ENCODE results near the gene AQP12B. TPM values are rescaled to one million over a fixed set of nuclear protein-coding genes. Genes with fewer than 3 reads are reported as not detected.

Gene AQP12B
- total and polyA plus RNA-seq, 2 of the 8 experiments (the other 6 are each of a cell fraction or from before 2014, with no cell fraction given): not detected

DNA sequence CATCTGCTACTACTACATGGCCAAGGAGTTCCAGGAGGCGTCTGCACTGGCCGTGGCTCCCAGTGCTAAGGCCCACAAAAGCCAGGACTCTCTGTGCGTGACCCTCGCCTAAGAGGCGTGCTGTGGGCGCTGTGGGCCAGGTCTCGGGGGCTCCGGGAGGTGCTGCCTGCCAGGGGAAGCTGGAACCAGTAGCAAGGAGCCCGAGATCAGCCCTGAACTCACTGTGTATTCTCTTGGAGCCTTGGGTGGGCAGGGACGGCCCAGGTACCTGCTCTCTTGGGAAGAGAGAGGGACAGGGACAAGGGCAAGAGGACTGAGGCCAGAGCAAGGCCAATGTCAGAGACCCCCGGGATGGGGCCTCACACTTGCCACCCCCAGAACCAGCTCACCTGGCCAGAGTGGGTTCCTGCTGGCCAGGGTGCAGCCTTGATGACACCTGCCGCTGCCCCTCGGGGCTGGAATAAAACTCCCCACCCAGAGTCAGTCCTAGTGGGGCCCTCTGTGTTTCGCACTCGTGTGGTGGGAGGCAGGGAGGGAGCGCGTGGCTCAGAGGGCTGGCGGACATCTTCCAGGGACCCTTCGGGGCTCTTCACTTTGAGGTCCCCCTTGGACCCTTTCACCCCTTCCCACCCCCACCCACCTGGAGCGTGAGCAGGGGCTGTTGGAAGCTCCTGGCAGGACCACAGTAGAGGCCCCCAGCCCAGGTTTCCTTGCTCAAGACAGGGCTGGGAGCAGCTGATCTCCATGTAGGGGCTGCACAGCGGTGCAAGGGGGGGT, 51.7 kb downstream of the AQP12B start:
- Histone ChIP-seq H3K4me3 (ENCODE audit: extremely low read depth in 1 of 4, insufficient read depth in 2 of 4, low read depth in 3 of 4, low read length in 4 of 4) (no peak overlapping the region), H2BK20ac (ENCODE audit: low read length) (no peak overlapping the region), H4K5ac (ENCODE audit: insufficient read length, low read depth, low read length) (no peak overlapping the region), H3K9me3 (ENCODE audit: insufficient read depth in 2 of 2, low read depth in 1 of 2, low read length in 1 of 2) (peaks cover 32 to 51% of the 10 kb centered on the region in 2 experiments), H3K4me2 (ENCODE audit: insufficient read depth in 1 of 2, low read depth in 2 of 2, low read length in 2 of 2) (no peak overlapping the region), H2BK15ac (ENCODE audit: low read length) (no peak overlapping the region), H3K9ac (replicated peaks in 1 of 4; ENCODE audit: extremely low read depth in 1 of 4, low read depth in 3 of 4, low read length in 3 of 4) (no peak overlapping the region), H3K56ac (replicated peaks; ENCODE audit: insufficient read length, low read depth, low read length) (no peak overlapping the region), H4K20me1 (replicated peaks in 1 of 2; ENCODE audit: control insufficient read depth in 1 of 2, insufficient read depth in 2 of 2, low read length in 2 of 2) (no peaks in the 10 kb centered on the region), H3K27me3 (replicated peaks in 1 of 4; ENCODE audit: control insufficient read depth in 3 of 4, extremely low read depth in 1 of 4, insufficient read depth in 3 of 4, low read length in 3 of 4) (no peaks in the 10 kb centered on the region), H3K23me2 (ENCODE audit: low read depth, low read length) (no peaks in the 10 kb centered on the region), H4K8ac (ENCODE audit: extremely low read depth, insufficient read depth, low read length) (no peak overlapping the region; the same call in 1 of the 2 replicates), H3K14ac (ENCODE audit: insufficient read length) (no peak overlapping the region), H2AFZ (ENCODE audit: low read length) (no peak overlapping the region), H3K18ac (ENCODE audit: extremely low read depth, low read length) (no peak overlapping the region), H3K4me1 (replicated peaks in 1 of 4; ENCODE audit: control insufficient read depth in 3 of 4, insufficient read depth in 4 of 4, low read length in 3 of 4) (no peaks in the 10 kb centered on the region; a peak in 1 of 7 replicates), H2BK5ac (ENCODE audit: low read depth, low read length) (no peak overlapping the region), H3K23ac (ENCODE audit: insufficient read length) (no peak overlapping the region), H4K91ac (replicated peaks; ENCODE audit: insufficient read length, low read length) (no peak overlapping the region), H2BK120ac (replicated peaks; ENCODE audit: low read depth, low read length) (no peak overlapping the region), H2AK5ac (ENCODE audit: low read depth, low read length) (no peak overlapping the region), H3K79me1 (ENCODE audit: low read depth, low read length) (no peaks in the 10 kb centered on the region), H3K79me2 (ENCODE audit: control insufficient read depth in 1 of 2, insufficient read depth in 2 of 2, low read length in 2 of 2) (no peaks in the 10 kb centered on the region), H3K4ac (replicated peaks; ENCODE audit: insufficient read length, low read depth, low read length) (no peak overlapping the region), H3K27ac (ENCODE audit: low read depth, low read length) (no peak overlapping the region), H2BK12ac (ENCODE audit: low read depth, low read length) (no peak overlapping the region), H3K36me3 (ENCODE audit: control insufficient read depth in 2 of 4, insufficient read depth in 4 of 4, low read length in 3 of 4) (no peaks in the 10 kb centered on the region)
- CTCF ChIA-PET (ENCODE audit: partially characterized antibody): interaction anchor here (1.1 kb wide), 1 partner anchor 117 kb away, joined by 3 read pairs; no protein-coding TSS in a partner anchor
- POLR2A ChIA-PET (ENCODE audit: partially characterized antibody): no interaction called here
- FAIRE-seq: no peak
- DNase-seq (ENCODE audit: low read depth in 1 of 2, low spot score in 2 of 2): no peak
- 92% methylated on average over 20 of the region's 21 CpGs; no CpG with 5 or more reads in 1 of the 2 experiments for WGBS, 2 experiments (ENCODE audit: extremely low coverage in 1 of 2, insufficient coverage in 1 of 2, insufficient read length in 1 of 2, insufficient replicate concordance in 2 of 2, low coverage in 1 of 2, low lambda C conversion rate in 2 of 2, missing lambda C conversion rate in 1 of 2)
- TF ChIP-seq POLR2A (IDR thresholded peaks at IDR 0.05; ENCODE audit: control extremely low read depth in 1 of 2, low read depth in 2 of 2, low read length in 2 of 2): no peak
- TF ChIP-seq EP300 (IDR thresholded peaks at IDR 0.05; ENCODE audit: borderline replicate concordance in 1 of 2, low read depth in 2 of 2, low read length in 2 of 2): no peak
- no peak for TF ChIP-seq CHD1 (IDR thresholded peaks at IDR 0.05; ENCODE audit: low read depth, low read length)
- no peak for TF ChIP-seq GTF2F1 (IDR thresholded peaks at IDR 0.05; ENCODE audit: borderline replicate concordance, low read depth, low read length)
- TF ChIP-seq RAD21 (IDR thresholded peaks at IDR 0.05 in 1 of 2, conservative IDR thresholded peaks at IDR 0.05 in 1 of 2; ENCODE audit: low read depth in 2 of 2, low read length in 2 of 2): no peak
- no peak for TF ChIP-seq CBX5 (IDR thresholded peaks at IDR 0.05; ENCODE audit: low read depth, low read length)
- TF ChIP-seq BCL11A (IDR thresholded peaks at IDR 0.05; ENCODE audit: low read depth in 2 of 2, low read length in 2 of 2): no peak
- no peak for TF ChIP-seq POLR2AphosphoS5 (IDR thresholded peaks at IDR 0.05; ENCODE audit: low read depth, low read length)
- TF ChIP-seq NANOG (IDR thresholded peaks at IDR 0.05; ENCODE audit: insufficient read depth, low read depth, low read length, poor library complexity, severe bottlenecking): no peak
- no peak for TF ChIP-seq BRCA1 (IDR thresholded peaks at IDR 0.05; ENCODE audit: low read depth, low read length)
- TF ChIP-seq CHD2 (IDR thresholded peaks at IDR 0.05; ENCODE audit: low read length): no peak
- no peak for TF ChIP-seq TAF7 (optimal IDR thresholded peaks at IDR 0.05; ENCODE audit: borderline replicate concordance, low read depth, low read length)
